KMS-11 (cell line): ENCODE data around the gene ENOX1.

ENCODE experiments used
- H2AFZ ChIP-seq: fragments of 200-600 bp; sonication (generic); 2 replicates; pipeline ENCODE4 v1.6.1; 2016; ENCODE audit warnings: antibody characterized with exemption, mixed run types, low read depth
- H3K27ac ChIP-seq: fragments of 200-600 bp; sonication (generic); 2 replicates; pipeline ENCODE4 v1.6.1; 2016; ENCODE audit warnings: mild to moderate bottlenecking, mixed run types
- H3K27me3 ChIP-seq: fragments of 200-600 bp; sonication (generic); 2 replicates; pipeline ENCODE4 v1.6.1; 2017; ENCODE audit warnings: mild to moderate bottlenecking, low read depth, mixed run types, moderate library complexity; ENCODE audit not compliant: insufficient read depth
- H3K36me3 ChIP-seq: fragments of 200-600 bp; sonication (generic); 2 replicates; pipeline ENCODE4 v1.6.1; 2017; ENCODE audit warnings: mild to moderate bottlenecking, mixed run types; ENCODE audit not compliant: insufficient read depth
- H3K4me1 ChIP-seq: fragments of 200-600 bp; sonication (generic); 2 replicates; pipeline ENCODE4 v1.6.1; 2016; ENCODE audit warnings: mild to moderate bottlenecking, low read depth, mixed run types; ENCODE audit not compliant: poor library complexity, severe bottlenecking
- H3K4me2 ChIP-seq: fragments of 200-600 bp; sonication (generic); 2 replicates; pipeline ENCODE4 v1.7.0; 2016; ENCODE audit warnings: mild to moderate bottlenecking, mixed run types
- H3K4me3 ChIP-seq: fragments of 200-600 bp; sonication (generic); IDR thresholded peaks from 2 replicates; pipeline ENCODE4 v1.6.1; 2017; ENCODE audit warnings: low read depth, low read length, mixed read lengths; ENCODE audit not compliant: insufficient read depth
- H3K79me2 ChIP-seq: fragments of 200-600 bp; sonication (generic); 2 replicates; pipeline ENCODE4 v1.6.1; 2016; ENCODE audit warnings: low read depth, mixed run types; ENCODE audit not compliant: insufficient read depth
- H3K9ac ChIP-seq: fragments of 200-600 bp; sonication (generic); 2 replicates; pipeline ENCODE4 v1.6.1; 2016; ENCODE audit warnings: mild to moderate bottlenecking, mixed run types
- H4K20me1 ChIP-seq: fragments of 200-600 bp; sonication (generic); 2 replicates; pipeline ENCODE4 v1.6.1; 2016; ENCODE audit warnings: mild to moderate bottlenecking, mixed run types; ENCODE audit not compliant: insufficient read depth
- CTCF ChIP-seq: fragments of 200-600 bp; sonication (generic); conservative IDR thresholded peaks from 2 replicates; pipeline ENCODE4 v1.6.1; 2017; ENCODE audit warnings: low read depth, mild to moderate bottlenecking, antibody characterized with exemption, low read length, moderate library complexity, mixed read lengths

Gene ENOX1

GRCh38 chr13:43196086-43196621, 590.6 kb downstream of the ENOX1 start:
- Histone ChIP-seq H3K79me2 (no peaks in the 10 kb centered on the region), H3K27me3 (no peaks in the 10 kb centered on the region), H3K9ac (no peak overlapping the region), H3K36me3 (no peaks in the 10 kb centered on the region), H3K4me1 (no peaks in the 10 kb centered on the region), H3K4me2 (no peak overlapping the region), H3K27ac (no peak overlapping the region), H2AFZ (no peak overlapping the region), H3K4me3 (no peak overlapping the region), H4K20me1 (no peaks in the 10 kb centered on the region)
- no peak for TF ChIP-seq CTCF

- H3K4me1 ChIP-seq = no peaks in the 10 kb centered on the region
- H3K36me3 ChIP-seq = no peaks in the 10 kb centered on the region
- H3K4me2 ChIP-seq = no peak overlapping the region
- H3K79me2 ChIP-seq = no peaks in the 10 kb centered on the region
- H2AFZ ChIP-seq = no peak overlapping the region
- no peaks in the 10 kb centered on the region for H4K20me1 ChIP-seq
- no peak overlapping the region for H3K4me3 ChIP-seq
- H3K27ac ChIP-seq = no peak overlapping the region
- no peak overlapping the region for H3K9ac ChIP-seq
- TF ChIP-seq CTCF = no peak
- no peaks in the 10 kb centered on the region for H3K27me3 ChIP-seq
Observed at GRCh38 chr13:43195551-43195950, 591.2 kb downstream of the ENOX1 start.

GRCh38 chr13:43195112-43195511, 591.7 kb downstream of the ENOX1 start:
- Histone ChIP-seq H3K27me3 (no peaks in the 10 kb centered on the region), H3K4me3 (no peak overlapping the region), H3K4me2 (no peak overlapping the region), H3K4me1 (no peaks in the 10 kb centered on the region), H2AFZ (no peak overlapping the region), H3K79me2 (no peaks in the 10 kb centered on the region), H4K20me1 (no peaks in the 10 kb centered on the region), H3K9ac (no peak overlapping the region), H3K36me3 (no peaks in the 10 kb centered on the region), H3K27ac (no peak overlapping the region)
- TF ChIP-seq CTCF = no peak

- H3K27me3 ChIP-seq = no peaks in the 10 kb centered on the region
- no peak overlapping the region for H3K4me3 ChIP-seq
- H3K9ac ChIP-seq = no peak overlapping the region
- no peak for TF ChIP-seq CTCF
- no peaks in the 10 kb centered on the region for H4K20me1 ChIP-seq
- no peaks in the 10 kb centered on the region for H3K79me2 ChIP-seq
- no peak overlapping the region for H3K4me2 ChIP-seq
- no peak overlapping the region for H2AFZ ChIP-seq
- H3K27ac ChIP-seq = no peak overlapping the region
- no peaks in the 10 kb centered on the region for H3K4me1 ChIP-seq
- no peaks in the 10 kb centered on the region for H3K36me3 ChIP-seq
Observed at GRCh38 chr13:43193789-43194420, 592.9 kb downstream of the ENOX1 start.
